Tibial artery (tissue), 4 donors: ENCODE results near the gene SBNO2.

Source experiments
- DNase-seq, 2 donors: peaks; one replicate each; pipeline ENCODE4 v3.0.0-alpha.2; 2019
- H3K27ac ChIP-seq, 2 donors: fragments of 200-600 bp; sonication (generic) in 1 of 2; 1 replicate in 1 of 2; 2 replicates in 1 of 2; pipeline ENCODE4 v1.5.1; 2018 to 2019; ENCODE audit warnings: mild to moderate bottlenecking in 1 of 2
- H3K27me3 ChIP-seq, 2 donors: fragments of 200-600 bp; sonication (generic) in 1 of 2; one replicate each; pipeline versions ENCODE4 v1.5.1 to v1.6.0; 2016 to 2019
- H3K36me3 ChIP-seq, 3 donors: fragments of 200-600 bp; sonication (generic) in 2 of 3; one replicate each; pipeline ENCODE4 v1.5.1; 2016 to 2019; ENCODE audit warnings: mild to moderate bottlenecking in 2 of 3
- H3K4me1 ChIP-seq, 4 donors: fragments of 200-600 bp; sonication (generic) in 2 of 4; 1 replicate in 3 of 4; 2 replicates in 1 of 4; pipeline ENCODE4 v1.5.1; 2016 to 2019
- H3K4me3 ChIP-seq, 2 donors: fragments of 200-600 bp; sonication (generic) in 1 of 2; 1 replicate in 1 of 2; 2 replicates in 1 of 2; pipeline ENCODE4 v1.5.1; 2018 to 2019; ENCODE audit warnings: mild to moderate bottlenecking in 2 of 2
- H3K9me3 ChIP-seq, 3 donors: fragments of 200-600 bp; sonication (generic) in 1 of 3; one replicate each; pipeline ENCODE4 v1.5.1; 2016 to 2019
- CTCF ChIP-seq, 2 experiments: fragments of 200-600 bp in 1 of 2; fragments of 450-650 bp in 1 of 2; IDR thresholded peaks; one replicate each; pipeline ENCODE4 v1.5.1; 2017 to 2019; ENCODE audit warnings: antibody characterized with exemption in 2 of 2, mild to moderate bottlenecking in 1 of 2, moderate library complexity in 1 of 2
- intact Hi-C: fragments of 100-400 bp; cut with DNase I; formaldehyde crosslinking; loops from one replicate; pipeline ENCODE4 v1.15.0; 2023; ENCODE audit warnings: low total_unique reads

Gene SBNO2

DNA sequence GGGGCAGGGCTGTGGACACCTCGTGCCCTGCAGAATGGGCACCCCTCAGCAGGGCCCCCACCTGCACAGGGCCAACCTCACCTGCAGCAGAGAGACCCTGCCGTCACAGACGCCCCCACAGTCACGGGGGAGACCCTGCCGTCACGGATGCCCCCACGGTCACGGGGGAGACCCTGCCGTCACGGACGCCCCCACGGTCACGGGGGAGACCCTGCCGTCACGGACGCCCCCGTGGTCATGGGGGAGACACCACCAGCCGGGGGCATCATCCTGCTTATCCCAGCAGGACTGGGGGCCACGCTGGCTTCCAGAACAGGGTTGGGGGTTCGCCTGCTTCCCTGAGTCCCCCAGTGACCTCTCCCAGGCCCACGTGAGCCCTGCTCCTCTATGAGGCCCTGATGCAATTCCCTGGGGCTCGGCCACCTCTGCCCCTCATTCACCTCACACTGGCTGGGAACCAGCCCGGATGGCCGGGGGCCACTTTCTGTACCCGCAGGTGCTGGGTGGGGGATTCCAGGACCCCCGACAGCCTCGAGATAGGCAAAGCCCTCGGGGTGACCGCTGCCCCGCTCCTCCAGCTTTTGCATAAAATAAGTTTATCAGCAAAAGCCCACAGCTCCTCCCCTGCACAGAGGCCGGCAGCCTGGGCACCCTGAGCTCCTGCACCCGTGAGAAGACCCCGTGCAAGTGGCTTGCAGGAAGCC, 23.6 kb downstream of the SBNO2 start:
- Histone ChIP-seq H3K36me3 (peaks cover 10 to 74% (median 35%) of the 10 kb centered on the region in 3 donors), H3K4me1 (peaks cover 0 to 49% (median 40%) of the 10 kb centered on the region in 4 donors), H3K27me3 (no peaks in the 10 kb centered on the region), H3K27ac (peak overlapping the region; percentile 63 to 66), H3K9me3 (no peaks in the 10 kb centered on the region), H3K4me3 (no peak overlapping the region)
- DNase-seq: no peak
- intact Hi-C loops: no loop called here
- TF ChIP-seq CTCF (IDR thresholded peaks at IDR 0.05): no peak

GRCh38 chr19:1149259-1150045, 24.6 kb downstream of the SBNO2 start:
- Histone ChIP-seq H3K27me3 (no peaks in the 10 kb centered on the region), H3K36me3 (peaks cover 10 to 81% (median 35%) of the 10 kb centered on the region in 3 donors), H3K4me1 (peaks cover 0 to 39% (median 31%) of the 10 kb centered on the region in 4 donors), H3K27ac (no peak overlapping the region), H3K4me3 (no peak overlapping the region), H3K9me3 (no peaks in the 10 kb centered on the region)
- TF ChIP-seq CTCF (IDR thresholded peaks at IDR 0.05): no peak
- DNase-seq: no peak
- intact Hi-C loops: no loop called here

DNA sequence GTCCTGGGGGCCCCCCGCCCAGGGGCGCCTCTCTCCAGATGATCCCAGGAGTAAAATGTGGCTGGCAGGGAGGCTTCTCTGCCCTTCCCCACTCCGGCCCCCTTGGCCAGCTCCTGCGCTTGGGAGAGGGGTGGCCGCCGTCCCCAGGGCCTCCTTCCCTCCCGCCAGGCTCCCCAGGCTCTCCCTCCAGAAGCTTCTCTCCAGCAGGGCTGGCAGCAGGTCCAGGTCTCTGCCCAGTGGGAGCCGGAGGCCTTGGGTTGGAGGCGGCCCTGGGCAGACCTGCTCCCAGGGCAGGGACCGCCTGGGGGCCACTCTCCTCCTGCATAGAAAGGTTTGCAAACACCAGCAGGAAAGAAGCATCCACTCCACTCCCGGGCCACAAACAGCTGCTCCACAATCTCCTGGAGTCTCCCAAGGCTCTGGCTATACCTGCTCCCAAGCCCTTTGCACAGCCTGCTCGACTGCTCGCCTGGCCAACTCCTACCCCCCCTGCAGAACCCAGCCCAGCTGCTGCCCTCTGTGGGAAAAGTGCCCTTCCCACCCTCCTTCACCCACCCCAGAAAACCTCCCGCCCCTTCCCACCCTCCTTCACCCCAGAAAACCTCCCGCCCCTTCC, 26.0 kb downstream of the SBNO2 start:
- no peak for TF ChIP-seq CTCF (IDR thresholded peaks at IDR 0.05)
- H3K27ac ChIP-seq: no peak overlapping the region
- H3K9me3 ChIP-seq: no peaks in the 10 kb centered on the region
- DNase-seq: no peak
- H3K36me3 ChIP-seq: peaks cover 13 to 83% (median 42%) of the 10 kb centered on the region in 3 donors
- H3K4me3 ChIP-seq: no peak overlapping the region
- H3K4me1 ChIP-seq: peaks cover 0 to 28% (median 21%) of the 10 kb centered on the region in 4 donors
- H3K27me3 ChIP-seq: no peaks in the 10 kb centered on the region
- intact Hi-C loops: no loop called here

DNA sequence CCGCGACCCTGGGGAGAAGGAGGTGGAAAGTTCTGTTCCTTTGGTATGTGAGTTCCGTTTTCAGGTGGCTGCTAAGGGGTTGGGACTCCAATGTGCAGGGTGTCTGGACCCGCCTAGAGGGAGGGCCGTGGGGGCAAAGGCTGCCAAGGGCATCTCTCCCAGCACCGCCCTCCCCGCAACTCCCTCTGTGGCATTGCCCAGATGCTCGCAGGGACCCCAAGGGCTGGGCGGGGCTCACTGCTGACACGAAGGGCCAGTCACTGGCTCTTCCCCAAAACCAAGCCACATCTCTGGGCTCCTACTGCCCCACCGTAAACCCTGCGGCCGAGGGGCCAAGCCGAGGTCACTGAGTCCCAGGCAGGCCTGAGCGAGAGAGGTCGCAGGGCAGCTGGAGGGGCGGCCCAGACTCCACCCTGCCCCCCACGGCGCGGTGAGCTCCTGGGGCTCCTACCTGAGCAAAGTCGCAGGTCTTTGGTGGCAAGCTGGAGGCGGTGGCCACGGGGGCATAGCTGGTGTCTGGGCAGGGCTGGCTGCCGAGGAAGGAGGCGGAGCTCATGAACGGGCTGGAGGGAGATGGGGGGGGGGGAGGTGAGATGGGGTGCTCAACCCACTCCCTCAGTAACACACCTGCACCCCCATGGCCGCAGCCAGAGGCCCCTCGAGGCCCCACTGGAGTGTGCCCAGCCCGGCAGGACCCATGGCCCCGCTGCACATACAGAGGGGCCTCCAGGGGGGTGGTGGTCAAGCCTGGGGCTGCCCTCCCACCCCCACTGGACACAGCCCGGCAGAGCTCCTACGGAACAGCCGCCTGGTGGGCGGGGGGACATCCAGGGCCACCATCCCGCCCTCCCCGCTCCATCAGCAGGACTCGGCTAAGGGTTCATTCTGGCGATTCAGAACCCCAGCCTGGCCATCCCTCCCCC, 26.9 kb downstream of the SBNO2 start:
- intact Hi-C loops: no loop called here
- peaks cover 13 to 86% (median 51%) of the 10 kb centered on the region in 3 donors for H3K36me3 ChIP-seq
- no peak for TF ChIP-seq CTCF (IDR thresholded peaks at IDR 0.05)

GRCh38 chr19:1146412-1146699, 27.7 kb downstream of the SBNO2 start:
- no peaks in the 10 kb centered on the region for H3K27me3 ChIP-seq
- peaks cover 0 to 13% (median 7%) of the 10 kb centered on the region in 4 donors for H3K4me1 ChIP-seq
- intact Hi-C loops: no loop called here
- no peak overlapping the region for H3K27ac ChIP-seq
- no peak for DNase-seq
- no peak for TF ChIP-seq CTCF (IDR thresholded peaks at IDR 0.05)
- H3K9me3 ChIP-seq: no peaks in the 10 kb centered on the region
- H3K36me3 ChIP-seq: peaks cover 13 to 86% (median 52%) of the 10 kb centered on the region in 3 donors
- no peak overlapping the region for H3K4me3 ChIP-seq

More for the DNA sequence above, 26.9 kb downstream of the SBNO2 start:
- Histone ChIP-seq H3K27me3 (no peaks in the 10 kb centered on the region), H3K27ac (no peak overlapping the region), H3K4me3 (no peak overlapping the region), H3K9me3 (no peaks in the 10 kb centered on the region), H3K4me1 (peaks cover 0 to 20% (median 14%) of the 10 kb centered on the region in 4 donors)
- DNase-seq: no peak
